Measurements from ENCODE around the gene TIPRL. TPM values are rescaled to one million over a fixed set of nuclear protein-coding genes. Genes with fewer than 3 reads are reported as not detected.

The TIPRL gene
- total RNA-seq, 1 donor from 2014 or later = 25.3 TPM

DNA sequence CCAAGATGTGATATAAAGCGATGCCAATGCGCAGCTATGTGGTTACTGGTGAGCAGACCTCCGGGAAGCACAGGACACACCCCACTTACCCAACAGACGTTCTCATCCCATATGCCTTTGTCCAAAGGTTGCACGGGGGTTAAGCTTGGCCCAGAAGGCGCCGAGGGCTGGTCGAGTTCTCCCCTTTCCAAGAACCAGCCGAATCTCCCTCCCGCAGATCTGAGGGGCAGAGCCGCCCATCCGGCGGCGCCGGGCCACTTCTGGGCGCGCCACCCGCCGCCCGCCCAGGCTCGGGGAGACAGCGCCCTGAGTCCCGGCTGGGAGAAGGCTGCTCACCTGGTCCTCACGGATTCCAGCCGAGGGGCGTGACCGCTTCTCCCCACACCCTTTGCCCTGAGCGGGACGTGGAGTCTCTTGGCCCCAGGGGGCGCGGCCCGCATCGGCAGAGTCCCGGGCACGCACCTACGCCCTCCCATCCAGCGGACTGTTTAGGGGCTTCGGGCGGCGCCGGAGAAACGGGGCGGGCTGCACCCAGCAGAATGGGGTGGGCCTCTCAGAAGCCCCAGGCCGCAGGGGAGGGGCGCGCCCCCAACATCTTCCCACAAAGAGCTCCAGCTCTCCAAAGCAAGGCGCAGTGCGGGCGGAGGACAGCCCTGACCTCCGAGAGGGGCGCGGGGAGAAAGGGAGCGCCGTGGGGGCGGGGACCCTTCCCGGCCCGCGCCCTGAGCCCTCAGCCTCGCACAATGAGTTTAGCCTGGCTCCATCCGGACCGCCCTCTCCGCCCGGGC is 42.6 kb upstream of the TIPRL start:
- TF ChIP-seq, protein P1, sequence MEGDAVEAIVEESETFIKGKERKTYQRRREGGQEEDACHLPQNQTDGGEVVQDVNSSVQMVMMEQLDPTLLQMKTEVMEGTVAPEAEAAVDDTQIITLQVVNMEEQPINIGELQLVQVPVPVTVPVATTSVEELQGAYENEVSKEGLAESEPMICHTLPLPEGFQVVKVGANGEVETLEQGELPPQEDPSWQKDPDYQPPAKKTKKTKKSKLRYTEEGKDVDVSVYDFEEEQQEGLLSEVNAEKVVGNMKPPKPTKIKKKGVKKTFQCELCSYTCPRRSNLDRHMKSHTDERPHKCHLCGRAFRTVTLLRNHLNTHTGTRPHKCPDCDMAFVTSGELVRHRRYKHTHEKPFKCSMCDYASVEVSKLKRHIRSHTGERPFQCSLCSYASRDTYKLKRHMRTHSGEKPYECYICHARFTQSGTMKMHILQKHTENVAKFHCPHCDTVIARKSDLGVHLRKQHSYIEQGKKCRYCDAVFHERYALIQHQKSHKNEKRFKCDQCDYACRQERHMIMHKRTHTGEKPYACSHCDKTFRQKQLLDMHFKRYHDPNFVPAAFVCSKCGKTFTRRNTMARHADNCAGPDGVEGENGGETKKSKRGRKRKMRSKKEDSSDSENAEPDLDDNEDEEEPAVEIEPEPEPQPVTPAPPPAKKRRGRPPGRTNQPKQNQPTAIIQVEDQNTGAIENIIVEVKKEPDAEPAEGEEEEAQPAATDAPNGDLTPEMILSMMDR (IDR thresholded peaks at IDR 0.05; ENCODE audit: insufficient read depth, low read length, severe bottlenecking) = no peak
- peak; percentile 14 for DNase-seq (ENCODE audit: low read depth)
- no peaks in the 10 kb centered on the region for H3K27me3 ChIP-seq (ENCODE audit: control insufficient read depth, insufficient read depth, low read length)
- FAIRE-seq = no peak
- H3K4me3 ChIP-seq (ENCODE audit: low read depth, low read length) = peak overlapping the region; percentile 71
- H3K36me3 ChIP-seq (ENCODE audit: control insufficient read depth, insufficient read depth, low read length) = no peaks in the 10 kb centered on the region

DNA sequence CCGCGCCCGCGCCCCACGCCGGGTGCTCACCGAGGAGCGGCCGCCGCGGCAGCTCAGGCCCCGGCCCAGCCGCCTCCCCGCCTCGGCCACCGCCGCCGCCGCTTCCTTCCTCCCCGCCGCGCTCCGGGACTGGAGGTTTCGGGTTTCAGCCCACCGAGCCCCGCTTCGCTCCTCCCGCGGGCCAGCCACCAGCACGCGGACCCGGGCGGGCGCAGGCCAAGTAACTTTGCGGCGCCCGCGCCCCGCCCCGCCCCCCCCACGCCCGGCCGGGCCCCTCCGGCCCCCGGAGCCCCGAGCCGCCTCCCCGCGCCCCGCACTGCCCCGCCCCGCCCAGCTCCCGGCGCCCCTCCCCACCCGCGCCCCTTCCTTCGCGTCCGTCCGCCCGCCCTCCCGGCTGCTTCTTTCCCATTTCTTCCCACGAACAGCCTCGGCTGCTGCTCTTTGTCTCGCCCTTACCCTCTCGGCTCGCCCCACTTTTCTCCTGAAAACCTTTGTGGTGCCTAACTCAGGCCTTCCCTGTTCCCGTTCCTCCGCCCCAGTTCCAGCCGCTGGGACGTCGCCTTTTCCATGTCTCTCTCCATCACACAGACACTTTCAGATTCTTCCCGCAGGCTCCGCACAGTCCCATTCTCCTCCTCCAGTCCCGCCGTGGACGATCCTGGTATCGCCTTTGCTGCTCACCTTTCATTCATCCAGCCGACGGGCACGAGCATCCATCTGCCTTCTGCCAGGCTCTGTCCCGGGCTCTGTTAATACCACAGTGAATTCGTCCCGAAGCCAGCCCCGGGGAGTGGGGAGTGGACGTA is 41.9 kb upstream of the TIPRL start, which contains the start of gene GPR161:
GPR161 (minus strand) TSS at position 222 of the 806 bp plus-strand sequence. CDS start 32,080 bp downstream, outside the sequence.
- DNase-seq (ENCODE audit: low read depth) = peak; percentile 44
- H3K4me3 ChIP-seq (ENCODE audit: low read depth, low read length) = peak within 1 kb of the TSS; percentile 71
- no peaks in the 10 kb centered on the region for H3K36me3 ChIP-seq (ENCODE audit: control insufficient read depth, insufficient read depth, low read length)
- FAIRE-seq = no peak
- TF ChIP-seq, protein P1 (IDR thresholded peaks at IDR 0.05; ENCODE audit: insufficient read depth, low read length, severe bottlenecking) = no peak
- H3K27me3 ChIP-seq (ENCODE audit: control insufficient read depth, insufficient read depth, low read length) = no peaks in the 10 kb centered on the region

DNA sequence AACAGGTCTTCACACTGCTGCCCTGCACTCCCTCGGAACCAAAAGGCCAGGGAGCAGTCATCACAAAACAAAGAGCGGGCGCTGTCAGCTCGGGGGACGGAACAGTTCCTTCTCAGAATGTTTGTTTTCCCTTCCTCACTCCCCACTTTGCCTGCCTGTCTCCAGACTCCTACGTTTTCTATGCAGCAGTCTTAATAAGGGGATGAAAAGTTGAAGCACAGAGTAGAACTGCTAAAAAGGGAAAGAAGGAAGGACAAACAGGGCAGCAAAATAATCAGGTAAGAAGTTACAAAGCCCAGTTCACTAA is 41.3 kb upstream of the TIPRL start:
- no peak for FAIRE-seq
- TF ChIP-seq, protein P1 (IDR thresholded peaks at IDR 0.05; ENCODE audit: insufficient read depth, low read length, severe bottlenecking) = no peak
- peak overlapping the region; percentile 71 for H3K4me3 ChIP-seq (ENCODE audit: low read depth, low read length)
- no peak for DNase-seq (ENCODE audit: low read depth)
- H3K27me3 ChIP-seq (ENCODE audit: control insufficient read depth, insufficient read depth, low read length) = no peaks in the 10 kb centered on the region
- no peaks in the 10 kb centered on the region for H3K36me3 ChIP-seq (ENCODE audit: control insufficient read depth, insufficient read depth, low read length)

DNA sequence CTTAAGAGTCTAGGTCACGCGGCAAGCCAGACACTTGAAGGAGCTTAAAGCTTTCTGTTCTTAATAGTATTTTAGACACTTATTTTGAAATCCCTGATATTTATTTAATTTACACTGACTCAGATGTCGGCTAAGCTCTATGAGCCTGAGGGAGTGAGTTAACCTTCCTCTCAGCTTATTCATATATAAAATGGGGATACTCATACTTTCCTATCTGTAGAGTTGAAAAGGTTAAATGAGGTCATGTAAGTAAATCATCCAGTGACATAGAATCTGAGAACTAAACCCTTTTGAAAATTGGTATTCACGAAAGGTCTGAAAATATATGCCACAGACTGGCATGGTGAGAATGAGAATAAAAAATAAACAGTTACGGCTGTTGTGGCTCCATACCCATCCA is 40.6 kb upstream of the TIPRL start:
- Histone ChIP-seq H3K27me3 (ENCODE audit: control insufficient read depth, insufficient read depth, low read length) (no peaks in the 10 kb centered on the region), H3K36me3 (ENCODE audit: control insufficient read depth, insufficient read depth, low read length) (no peaks in the 10 kb centered on the region), H3K4me3 (ENCODE audit: low read depth, low read length) (no peak overlapping the region)
- no peak for FAIRE-seq
- TF ChIP-seq, protein P1 (IDR thresholded peaks at IDR 0.05; ENCODE audit: insufficient read depth, low read length, severe bottlenecking) = no peak
- peak; percentile 85 for DNase-seq (ENCODE audit: low read depth)

DNA sequence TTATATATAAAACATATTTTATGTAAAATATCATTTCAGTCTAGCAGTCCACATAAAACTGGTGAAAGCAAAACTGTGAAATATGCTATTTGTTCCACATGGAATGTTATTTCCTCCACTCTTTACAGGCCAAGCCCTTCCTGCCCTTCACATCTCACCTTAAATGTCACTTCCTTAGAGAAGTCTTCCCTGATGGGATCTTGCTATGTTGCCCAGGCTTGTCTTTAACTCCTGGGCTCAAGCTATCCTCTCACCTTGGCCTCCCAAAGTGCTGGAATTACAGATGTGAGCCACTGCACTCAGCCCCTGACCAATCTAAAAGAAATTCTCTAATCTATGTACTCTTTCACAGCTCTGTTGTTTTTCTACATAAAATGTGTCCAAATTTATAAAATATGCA is 39.7 kb upstream of the TIPRL start:
- no peak overlapping the region for H3K4me3 ChIP-seq (ENCODE audit: low read depth, low read length)
- H3K27me3 ChIP-seq (ENCODE audit: control insufficient read depth, insufficient read depth, low read length) = no peaks in the 10 kb centered on the region
- TF ChIP-seq, protein P1 (IDR thresholded peaks at IDR 0.05; ENCODE audit: insufficient read depth, low read length, severe bottlenecking) = no peak
- DNase-seq (ENCODE audit: low read depth) = no peak
- H3K36me3 ChIP-seq (ENCODE audit: control insufficient read depth, insufficient read depth, low read length) = no peaks in the 10 kb centered on the region
- no peak for FAIRE-seq
